ENCODE data around the gene TLN1. TPM values are rescaled to one million over a fixed set of nuclear protein-coding genes. Genes with fewer than 3 reads are reported as not detected.

TLN1 gene
- total and polyA plus RNA-seq, 2 experiments from 2014 or later: 21.5 to 120 TPM

DNA sequence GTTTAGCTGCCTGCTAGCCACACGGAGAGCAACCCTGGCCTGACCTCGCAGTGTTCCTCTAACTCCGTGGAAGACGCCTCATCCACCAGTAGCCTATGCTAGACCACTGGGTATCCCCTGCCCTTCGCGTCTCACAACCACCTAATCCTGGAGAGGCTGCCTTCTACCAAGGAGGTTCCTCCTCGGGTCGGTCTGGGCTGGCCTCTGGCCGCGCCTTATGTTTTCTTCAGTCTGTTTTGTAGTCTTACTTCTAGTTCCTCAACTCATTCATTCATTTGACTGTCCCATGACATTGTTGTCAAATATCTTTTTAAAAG is 40.7 kb downstream of the TLN1 start:
- DNase-seq (ENCODE audit: low spot score) (peak; percentile 60), ATAC-seq (peak; percentile 38)
- H3K27me3 ChIP-seq (ENCODE audit: insufficient read depth): no peaks in the 10 kb centered on the region
- no peaks in the 10 kb centered on the region for H3F3A ChIP-seq (replicated peaks; ENCODE audit: low read depth)
- peaks cover 3% of the 10 kb centered on the region for H3K27me3 Mint-ChIP-seq (ENCODE audit: insufficient read depth, low read depth, poor library complexity)
- peak overlapping the region; percentile 95 for H3K4me3 Mint-ChIP-seq
- H3K9me2 ChIP-seq (ENCODE audit: insufficient read depth): no peaks in the 10 kb centered on the region
- H4K20me1 ChIP-seq (replicated peaks; ENCODE audit: insufficient read depth): peaks cover 6% of the 10 kb centered on the region; the same call in 1 of the 2 replicates
- peaks cover 27% of the 10 kb centered on the region for H3K36me3 Mint-ChIP-seq (ENCODE audit: low read depth)
- peaks cover 17% of the 10 kb centered on the region; the same call in 1 of the 2 replicates for H3K4me1 ChIP-seq (ENCODE audit: insufficient read depth)
- H3K9me3 Mint-ChIP-seq: no peaks in the 10 kb centered on the region; the same call in 1 of the 3 replicates
- peak overlapping the region; percentile 96 for H3K4me2 ChIP-seq
- peak overlapping the region; percentile 94 for H3K4me3 ChIP-seq
- peak overlapping the region; percentile 79; the same call in 1 of the 2 replicates for H3K27ac Mint-ChIP-seq
- no peak overlapping the region; the same call in 1 of the 2 replicates for H3K27ac ChIP-seq (ENCODE audit: low read depth)
- H3K36me3 ChIP-seq (ENCODE audit: insufficient read depth): no peaks in the 10 kb centered on the region
- no peak for TF ChIP-seq ZNF331 (CRISPR knock-in tag; IDR thresholded peaks at IDR 0.05; ENCODE audit: low read depth)
- no peak for TF ChIP-seq EZH2 (IDR thresholded peaks at IDR 0.05; ENCODE audit: low read depth, unreplicated experiment)
- TF ChIP-seq JUNB (IDR thresholded peaks at IDR 0.05; ENCODE audit: unreplicated experiment): no peak
- TF ChIP-seq, protein P1, sequence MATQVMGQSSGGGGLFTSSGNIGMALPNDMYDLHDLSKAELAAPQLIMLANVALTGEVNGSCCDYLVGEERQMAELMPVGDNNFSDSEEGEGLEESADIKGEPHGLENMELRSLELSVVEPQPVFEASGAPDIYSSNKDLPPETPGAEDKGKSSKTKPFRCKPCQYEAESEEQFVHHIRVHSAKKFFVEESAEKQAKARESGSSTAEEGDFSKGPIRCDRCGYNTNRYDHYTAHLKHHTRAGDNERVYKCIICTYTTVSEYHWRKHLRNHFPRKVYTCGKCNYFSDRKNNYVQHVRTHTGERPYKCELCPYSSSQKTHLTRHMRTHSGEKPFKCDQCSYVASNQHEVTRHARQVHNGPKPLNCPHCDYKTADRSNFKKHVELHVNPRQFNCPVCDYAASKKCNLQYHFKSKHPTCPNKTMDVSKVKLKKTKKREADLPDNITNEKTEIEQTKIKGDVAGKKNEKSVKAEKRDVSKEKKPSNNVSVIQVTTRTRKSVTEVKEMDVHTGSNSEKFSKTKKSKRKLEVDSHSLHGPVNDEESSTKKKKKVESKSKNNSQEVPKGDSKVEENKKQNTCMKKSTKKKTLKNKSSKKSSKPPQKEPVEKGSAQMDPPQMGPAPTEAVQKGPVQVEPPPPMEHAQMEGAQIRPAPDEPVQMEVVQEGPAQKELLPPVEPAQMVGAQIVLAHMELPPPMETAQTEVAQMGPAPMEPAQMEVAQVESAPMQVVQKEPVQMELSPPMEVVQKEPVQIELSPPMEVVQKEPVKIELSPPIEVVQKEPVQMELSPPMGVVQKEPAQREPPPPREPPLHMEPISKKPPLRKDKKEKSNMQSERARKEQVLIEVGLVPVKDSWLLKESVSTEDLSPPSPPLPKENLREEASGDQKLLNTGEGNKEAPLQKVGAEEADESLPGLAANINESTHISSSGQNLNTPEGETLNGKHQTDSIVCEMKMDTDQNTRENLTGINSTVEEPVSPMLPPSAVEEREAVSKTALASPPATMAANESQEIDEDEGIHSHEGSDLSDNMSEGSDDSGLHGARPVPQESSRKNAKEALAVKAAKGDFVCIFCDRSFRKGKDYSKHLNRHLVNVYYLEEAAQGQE (IDR thresholded peaks at IDR 0.05; ENCODE audit: unreplicated experiment): no peak
- TF ChIP-seq, protein P2, sequence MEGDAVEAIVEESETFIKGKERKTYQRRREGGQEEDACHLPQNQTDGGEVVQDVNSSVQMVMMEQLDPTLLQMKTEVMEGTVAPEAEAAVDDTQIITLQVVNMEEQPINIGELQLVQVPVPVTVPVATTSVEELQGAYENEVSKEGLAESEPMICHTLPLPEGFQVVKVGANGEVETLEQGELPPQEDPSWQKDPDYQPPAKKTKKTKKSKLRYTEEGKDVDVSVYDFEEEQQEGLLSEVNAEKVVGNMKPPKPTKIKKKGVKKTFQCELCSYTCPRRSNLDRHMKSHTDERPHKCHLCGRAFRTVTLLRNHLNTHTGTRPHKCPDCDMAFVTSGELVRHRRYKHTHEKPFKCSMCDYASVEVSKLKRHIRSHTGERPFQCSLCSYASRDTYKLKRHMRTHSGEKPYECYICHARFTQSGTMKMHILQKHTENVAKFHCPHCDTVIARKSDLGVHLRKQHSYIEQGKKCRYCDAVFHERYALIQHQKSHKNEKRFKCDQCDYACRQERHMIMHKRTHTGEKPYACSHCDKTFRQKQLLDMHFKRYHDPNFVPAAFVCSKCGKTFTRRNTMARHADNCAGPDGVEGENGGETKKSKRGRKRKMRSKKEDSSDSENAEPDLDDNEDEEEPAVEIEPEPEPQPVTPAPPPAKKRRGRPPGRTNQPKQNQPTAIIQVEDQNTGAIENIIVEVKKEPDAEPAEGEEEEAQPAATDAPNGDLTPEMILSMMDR (conservative IDR thresholded peaks at IDR 0.05; ENCODE audit: low read depth in 2 of 2): no peak
- no peak for TF ChIP-seq POLR2AphosphoS5 (IDR thresholded peaks at IDR 0.05; ENCODE audit: low read depth)
- H2AFZ ChIP-seq: peak overlapping the region; percentile 92; the same call in 1 of the 2 replicates
- peaks cover 33% of the 10 kb centered on the region for H3K4me1 Mint-ChIP-seq
- peaks cover 22% of the 10 kb centered on the region for H3K79me2 ChIP-seq (replicated peaks; ENCODE audit: insufficient read depth)

DNA sequence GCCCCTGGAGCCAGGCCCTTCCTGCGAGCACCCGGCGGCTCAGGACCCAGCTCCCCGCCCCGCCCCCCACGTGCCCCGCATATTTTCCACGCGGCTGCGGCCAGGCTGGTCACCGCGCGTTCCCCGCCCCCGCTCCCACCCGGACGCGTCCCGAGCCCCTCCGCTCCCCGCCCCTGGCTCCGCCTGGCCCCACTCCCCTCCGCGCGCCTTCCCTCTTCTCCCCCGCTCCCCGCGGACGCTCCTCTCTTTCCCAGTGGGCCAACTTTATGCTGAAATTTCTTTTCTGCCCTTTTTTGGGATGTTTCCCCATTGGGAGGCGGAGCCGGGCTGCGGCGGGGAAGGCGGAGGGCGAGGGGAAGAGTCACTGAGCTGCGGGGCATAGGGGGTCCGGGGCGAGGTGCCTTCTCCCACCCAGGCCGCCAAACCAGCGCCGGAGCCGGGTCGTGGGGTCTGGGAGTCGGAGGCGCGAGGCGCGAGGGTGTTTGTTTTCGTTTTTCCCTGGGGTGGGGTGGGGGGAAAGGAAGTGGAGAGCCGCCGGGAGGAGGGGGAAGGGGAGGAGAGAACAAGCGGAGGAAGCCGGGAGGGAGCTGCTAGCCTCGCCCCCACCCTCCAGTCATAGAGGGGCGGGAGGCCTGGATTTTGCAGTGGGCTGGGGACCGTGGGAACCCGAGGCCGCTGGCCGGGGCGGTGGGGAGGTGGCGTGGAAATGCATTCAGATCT is 41.2 kb downstream of the TLN1 start:
- Histone ChIP-seq H3K9me2 (ENCODE audit: insufficient read depth) (no peaks in the 10 kb centered on the region), H4K20me1 (replicated peaks; ENCODE audit: insufficient read depth) (peaks cover 6% of the 10 kb centered on the region; the same call in 1 of the 2 replicates), H3K27ac (ENCODE audit: low read depth) (peak overlapping the region; percentile 87; the same call in 1 of the 2 replicates), H2AFZ (peak overlapping the region; percentile 92), H3K4me2 (peak overlapping the region; percentile 96), H3K79me2 (replicated peaks; ENCODE audit: insufficient read depth) (peaks cover 22% of the 10 kb centered on the region), H3K27me3 (ENCODE audit: insufficient read depth) (no peaks in the 10 kb centered on the region), H3K36me3 (ENCODE audit: insufficient read depth) (peaks cover 4% of the 10 kb centered on the region; the same call in 1 of the 2 replicates), H3K4me3 (peak overlapping the region; percentile 94), H3K4me1 (ENCODE audit: insufficient read depth) (peaks cover 17% of the 10 kb centered on the region; the same call in 1 of the 2 replicates), H3F3A (replicated peaks; ENCODE audit: low read depth) (no peaks in the 10 kb centered on the region)
- peak overlapping the region; percentile 95 for H3K4me3 Mint-ChIP-seq
- peaks cover 3% of the 10 kb centered on the region for H3K27me3 Mint-ChIP-seq (ENCODE audit: insufficient read depth, low read depth, poor library complexity)
- TF ChIP-seq ZNF331 (CRISPR knock-in tag; IDR thresholded peaks at IDR 0.05; ENCODE audit: low read depth): no peak
- peak; percentile 7; the same call in 1 of the 2 replicates for TF ChIP-seq POLR2AphosphoS5 (IDR thresholded peaks at IDR 0.05; ENCODE audit: low read depth)
- H3K4me1 Mint-ChIP-seq: peaks cover 33% of the 10 kb centered on the region
- H3K9me3 Mint-ChIP-seq: no peaks in the 10 kb centered on the region; the same call in 1 of the 3 replicates
- DNase-seq (ENCODE audit: low spot score) (peak; percentile 76), ATAC-seq (peak; percentile 42)
- peak overlapping the region; percentile 62; the same call in 1 of the 2 replicates for H3K27ac Mint-ChIP-seq
- H3K36me3 Mint-ChIP-seq (ENCODE audit: low read depth): peaks cover 31% of the 10 kb centered on the region
